ENCODE results near the gene ZNF311. TPM values are rescaled to one million over a fixed set of nuclear protein-coding genes. Genes with fewer than 3 reads are reported as not detected.

ZNF311 gene
- total RNA-seq, 1 donor from 2014 or later = 1.7 TPM

DNA sequence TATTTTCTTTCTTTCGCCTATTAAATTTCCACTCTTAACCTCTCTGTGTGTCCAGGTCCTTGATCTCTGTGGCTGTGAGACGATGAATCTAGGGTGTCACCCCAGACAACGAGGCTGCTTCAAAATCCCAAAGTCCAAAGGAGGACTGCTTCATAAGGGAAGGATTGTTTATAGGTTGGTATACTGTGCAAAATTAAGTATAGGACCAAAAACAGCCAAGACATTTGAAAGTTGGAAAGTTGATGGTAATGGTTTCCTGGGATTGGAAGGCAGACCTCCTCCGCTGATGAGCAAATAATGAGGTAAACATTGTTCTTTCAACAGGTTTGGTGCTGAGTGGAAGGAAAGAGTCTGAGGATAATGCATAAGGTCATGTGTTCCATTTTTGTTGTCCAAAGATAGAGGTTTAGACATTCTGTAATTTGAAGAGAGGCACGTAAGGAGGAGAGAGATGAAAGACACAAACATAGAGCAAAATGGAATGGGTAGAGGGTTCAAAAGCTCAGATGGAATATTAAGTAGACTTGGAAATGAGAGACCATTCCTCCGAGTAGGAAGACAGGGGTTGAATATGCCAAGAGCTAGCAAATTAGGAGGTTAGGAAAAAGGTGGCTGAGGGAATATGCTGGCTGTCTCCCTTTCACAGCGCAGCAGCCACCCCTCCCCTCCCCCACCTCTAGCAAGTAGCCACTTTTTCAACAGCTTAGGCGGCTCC is 24.8 kb downstream of the ZNF311 start:
- H3K4me1 Mint-ChIP-seq (ENCODE audit: unreplicated experiment) = peaks cover 39% of the 10 kb centered on the region
- H3K36me3 Mint-ChIP-seq (ENCODE audit: unreplicated experiment) = no peaks in the 10 kb centered on the region
- H3K9me3 Mint-ChIP-seq (ENCODE audit: unreplicated experiment) = no peaks in the 10 kb centered on the region
- no peak for DNase-seq (ENCODE audit: extremely low spot score, unreplicated experiment)
- no peaks in the 10 kb centered on the region for H3K27me3 Mint-ChIP-seq (ENCODE audit: unreplicated experiment)
- TF ChIP-seq, protein P1, sequence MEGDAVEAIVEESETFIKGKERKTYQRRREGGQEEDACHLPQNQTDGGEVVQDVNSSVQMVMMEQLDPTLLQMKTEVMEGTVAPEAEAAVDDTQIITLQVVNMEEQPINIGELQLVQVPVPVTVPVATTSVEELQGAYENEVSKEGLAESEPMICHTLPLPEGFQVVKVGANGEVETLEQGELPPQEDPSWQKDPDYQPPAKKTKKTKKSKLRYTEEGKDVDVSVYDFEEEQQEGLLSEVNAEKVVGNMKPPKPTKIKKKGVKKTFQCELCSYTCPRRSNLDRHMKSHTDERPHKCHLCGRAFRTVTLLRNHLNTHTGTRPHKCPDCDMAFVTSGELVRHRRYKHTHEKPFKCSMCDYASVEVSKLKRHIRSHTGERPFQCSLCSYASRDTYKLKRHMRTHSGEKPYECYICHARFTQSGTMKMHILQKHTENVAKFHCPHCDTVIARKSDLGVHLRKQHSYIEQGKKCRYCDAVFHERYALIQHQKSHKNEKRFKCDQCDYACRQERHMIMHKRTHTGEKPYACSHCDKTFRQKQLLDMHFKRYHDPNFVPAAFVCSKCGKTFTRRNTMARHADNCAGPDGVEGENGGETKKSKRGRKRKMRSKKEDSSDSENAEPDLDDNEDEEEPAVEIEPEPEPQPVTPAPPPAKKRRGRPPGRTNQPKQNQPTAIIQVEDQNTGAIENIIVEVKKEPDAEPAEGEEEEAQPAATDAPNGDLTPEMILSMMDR (IDR thresholded peaks at IDR 0.05) = no peak
- peak overlapping the region; percentile 91 for H3K4me3 Mint-ChIP-seq (ENCODE audit: unreplicated experiment)
- peak overlapping the region; percentile 90 for H3K27ac Mint-ChIP-seq (ENCODE audit: unreplicated experiment)

GRCh38 chr6:28979679-28980078 is 25.4 kb downstream of the ZNF311 start:
- no peak for DNase-seq (ENCODE audit: extremely low spot score, unreplicated experiment)
- H3K4me3 Mint-ChIP-seq (ENCODE audit: unreplicated experiment) = no peak overlapping the region
- TF ChIP-seq, protein P1 (IDR thresholded peaks at IDR 0.05) = no peak
- peaks cover 34% of the 10 kb centered on the region for H3K4me1 Mint-ChIP-seq (ENCODE audit: unreplicated experiment)
- H3K36me3 Mint-ChIP-seq (ENCODE audit: unreplicated experiment) = no peaks in the 10 kb centered on the region
- no peaks in the 10 kb centered on the region for H3K27me3 Mint-ChIP-seq (ENCODE audit: unreplicated experiment)
- no peaks in the 10 kb centered on the region for H3K9me3 Mint-ChIP-seq (ENCODE audit: unreplicated experiment)
- H3K27ac Mint-ChIP-seq (ENCODE audit: unreplicated experiment) = no peak overlapping the region

- Mint-ChIP-seq H3K27ac (ENCODE audit: unreplicated experiment) (no peak overlapping the region), H3K4me3 (ENCODE audit: unreplicated experiment) (no peak overlapping the region), H3K36me3 (ENCODE audit: unreplicated experiment) (no peaks in the 10 kb centered on the region), H3K4me1 (ENCODE audit: unreplicated experiment) (peaks cover 33% of the 10 kb centered on the region), H3K9me3 (ENCODE audit: unreplicated experiment) (no peaks in the 10 kb centered on the region), H3K27me3 (ENCODE audit: unreplicated experiment) (no peaks in the 10 kb centered on the region)
- no peak for DNase-seq (ENCODE audit: extremely low spot score, unreplicated experiment)
- TF ChIP-seq, protein P1 (IDR thresholded peaks at IDR 0.05) = no peak
These were observed 26.1 kb downstream of the ZNF311 start for GRCh38 chr6:28978959-28979561.

GRCh38 chr6:28978133-28978491 is 27.0 kb downstream of the ZNF311 start:
- Mint-ChIP-seq H3K27ac (ENCODE audit: unreplicated experiment) (no peak overlapping the region), H3K27me3 (ENCODE audit: unreplicated experiment) (no peaks in the 10 kb centered on the region), H3K9me3 (ENCODE audit: unreplicated experiment) (no peaks in the 10 kb centered on the region), H3K4me3 (ENCODE audit: unreplicated experiment) (peak overlapping the region; percentile 71), H3K4me1 (ENCODE audit: unreplicated experiment) (peaks cover 30% of the 10 kb centered on the region), H3K36me3 (ENCODE audit: unreplicated experiment) (no peaks in the 10 kb centered on the region)
- no peak for DNase-seq (ENCODE audit: extremely low spot score, unreplicated experiment)
- TF ChIP-seq, protein P1 (IDR thresholded peaks at IDR 0.05) = no peak

DNA sequence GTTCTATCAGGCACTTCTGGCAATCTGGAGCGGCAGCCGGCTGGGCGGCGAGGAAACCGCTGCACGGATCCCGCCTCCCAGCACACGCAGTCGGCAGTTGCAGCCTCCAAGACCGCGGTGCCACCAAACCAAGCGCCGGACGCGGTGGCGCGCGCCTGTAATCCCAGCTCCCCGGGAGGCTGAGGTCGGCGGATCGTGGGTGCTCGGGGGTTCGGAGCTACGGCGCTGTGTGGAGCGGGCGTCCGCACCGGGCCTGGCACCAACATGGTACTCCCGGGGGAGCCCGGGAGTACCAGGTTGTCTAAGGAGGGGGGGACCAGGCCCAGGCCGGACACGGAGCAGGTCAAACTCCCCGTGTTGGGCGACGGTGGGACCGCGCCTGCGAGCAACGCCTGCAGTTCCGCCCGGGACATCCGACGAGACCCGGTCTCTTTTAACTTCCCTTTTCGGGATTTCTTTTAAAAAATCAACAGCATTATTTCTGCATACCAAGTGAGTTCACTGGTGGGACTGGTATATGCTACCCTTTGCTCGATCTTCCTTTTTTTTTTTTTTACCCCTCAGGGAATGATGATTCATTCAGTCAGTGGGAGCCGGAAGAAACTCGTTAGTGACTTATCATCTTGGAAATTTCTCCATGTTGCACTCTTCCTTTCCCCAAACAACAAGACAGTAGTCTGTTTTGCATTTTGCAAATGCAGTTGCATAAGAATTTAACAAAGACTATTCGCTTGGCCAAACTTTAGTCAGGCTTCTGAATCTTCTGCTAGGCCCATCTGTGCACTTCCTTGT is 27.6 kb downstream of the ZNF311 start:
- no peaks in the 10 kb centered on the region for H3K36me3 Mint-ChIP-seq (ENCODE audit: unreplicated experiment)
- TF ChIP-seq, protein P1 (IDR thresholded peaks at IDR 0.05) = no peak
- H3K4me1 Mint-ChIP-seq (ENCODE audit: unreplicated experiment) = peaks cover 24% of the 10 kb centered on the region
- H3K4me3 Mint-ChIP-seq (ENCODE audit: unreplicated experiment) = peak overlapping the region; percentile 71
- H3K27ac Mint-ChIP-seq (ENCODE audit: unreplicated experiment) = peak overlapping the region; percentile 58
- H3K9me3 Mint-ChIP-seq (ENCODE audit: unreplicated experiment) = no peaks in the 10 kb centered on the region
- no peak for DNase-seq (ENCODE audit: extremely low spot score, unreplicated experiment)
- no peaks in the 10 kb centered on the region for H3K27me3 Mint-ChIP-seq (ENCODE audit: unreplicated experiment)
